ENCODE results near the gene NEFH.
"Not testable (repeated sequence)": the region's sequence is repeated elsewhere in the genome, so short reads cannot be mapped to it uniquely, and the experiment has no call there.

Gene NEFH

GRCh38 chr22:29480512-29481264 is 670 bp downstream of the NEFH start:
- no peaks in the 10 kb centered on the region for H3K9me3 Mint-ChIP-seq
- H3K4me3 Mint-ChIP-seq = peak overlapping the region; percentile 57
- peaks cover 5% of the 10 kb centered on the region for H3K36me3 Mint-ChIP-seq
- H3K4me1 Mint-ChIP-seq = peaks cover 17% of the 10 kb centered on the region
- H3K27ac Mint-ChIP-seq = no peak overlapping the region
- H3K27me3 Mint-ChIP-seq = peaks cover 27% of the 10 kb centered on the region

- Mint-ChIP-seq H3K27ac (no peak overlapping the region), H3K27me3 (peaks cover 27% of the 10 kb centered on the region), H3K9me3 (no peaks in the 10 kb centered on the region), H3K36me3 (peaks cover 5% of the 10 kb centered on the region), H3K4me3 (peak overlapping the region; percentile 57), H3K4me1 (peaks cover 17% of the 10 kb centered on the region)
These were observed 1.4 kb downstream of the NEFH start for GRCh38 chr22:29481265-29482000.

- peaks cover 25% of the 10 kb centered on the region for H3K27me3 Mint-ChIP-seq
- H3K36me3 Mint-ChIP-seq = peaks cover 5% of the 10 kb centered on the region
- no peak overlapping the region for H3K4me3 Mint-ChIP-seq
- no peaks in the 10 kb centered on the region for H3K9me3 Mint-ChIP-seq
- peaks cover 17% of the 10 kb centered on the region for H3K4me1 Mint-ChIP-seq
- no peak overlapping the region for H3K27ac Mint-ChIP-seq
These were observed 2.2 kb downstream of the NEFH start for GRCh38 chr22:29482253-29482652.

- Mint-ChIP-seq H3K4me3 (no peak overlapping the region), H3K9me3 (no peaks in the 10 kb centered on the region), H3K4me1 (peaks cover 17% of the 10 kb centered on the region), H3K36me3 (peaks cover 5% of the 10 kb centered on the region), H3K27ac (no peak overlapping the region), H3K27me3 (peaks cover 23% of the 10 kb centered on the region)
These were observed 2.7 kb downstream of the NEFH start for GRCh38 chr22:29482726-29483125.

GRCh38 chr22:29483254-29483653 is 3.2 kb downstream of the NEFH start:
- no peak overlapping the region for H3K27ac Mint-ChIP-seq
- peaks cover 17% of the 10 kb centered on the region for H3K4me1 Mint-ChIP-seq
- peaks cover 23% of the 10 kb centered on the region for H3K27me3 Mint-ChIP-seq
- peaks cover 5% of the 10 kb centered on the region for H3K36me3 Mint-ChIP-seq
- H3K9me3 Mint-ChIP-seq = no peaks in the 10 kb centered on the region
- no peak overlapping the region for H3K4me3 Mint-ChIP-seq

GRCh38 chr22:29484642-29485041 is 4.6 kb downstream of the NEFH start:
- no peak overlapping the region for H3K27ac Mint-ChIP-seq
- H3K4me1 Mint-ChIP-seq = peaks cover 8% of the 10 kb centered on the region
- no peak overlapping the region for H3K4me3 Mint-ChIP-seq
- H3K9me3 Mint-ChIP-seq = no peaks in the 10 kb centered on the region
- peaks cover 10% of the 10 kb centered on the region for H3K27me3 Mint-ChIP-seq
- peaks cover 3% of the 10 kb centered on the region for H3K36me3 Mint-ChIP-seq

- peaks cover 9% of the 10 kb centered on the region for H3K27me3 Mint-ChIP-seq
These were observed 5.4 kb downstream of the NEFH start for GRCh38 chr22:29485448-29485847.

GRCh38 chr22:29487426-29487986 is 7.5 kb downstream of the NEFH start:
- no peaks in the 10 kb centered on the region for H3K4me1 Mint-ChIP-seq
- H3K36me3 Mint-ChIP-seq = no peaks in the 10 kb centered on the region
- no peaks in the 10 kb centered on the region for H3K27me3 Mint-ChIP-seq
- H3K27ac Mint-ChIP-seq = no peak overlapping the region
- no peaks in the 10 kb centered on the region for H3K9me3 Mint-ChIP-seq
- H3K4me3 Mint-ChIP-seq = no peak overlapping the region

More at GRCh38 chr22:29485448-29485847, 5.4 kb downstream of the NEFH start:
- Mint-ChIP-seq H3K9me3 (no peaks in the 10 kb centered on the region), H3K36me3 (peaks cover 3% of the 10 kb centered on the region), H3K4me3 (no peak overlapping the region), H3K27ac (no peak overlapping the region), H3K4me1 (peaks cover 6% of the 10 kb centered on the region)

- H3K9me3 Mint-ChIP-seq, H3K4me1 Mint-ChIP-seq, H3K27me3 Mint-ChIP-seq, H3K4me3 Mint-ChIP-seq, H3K36me3 Mint-ChIP-seq, H3K27ac Mint-ChIP-seq: not testable (repeated sequence)
These were observed 9.2 kb downstream of the NEFH start for GRCh38 chr22:29489127-29489780.

GRCh38 chr22:29491012-29491411 is 11.0 kb downstream of the NEFH start:
- no peak overlapping the region for H3K27ac Mint-ChIP-seq
- H3K9me3 Mint-ChIP-seq = no peaks in the 10 kb centered on the region
- no peaks in the 10 kb centered on the region for H3K27me3 Mint-ChIP-seq
- H3K36me3 Mint-ChIP-seq = peaks cover 9% of the 10 kb centered on the region
- no peaks in the 10 kb centered on the region for H3K4me1 Mint-ChIP-seq
- H3K4me3 Mint-ChIP-seq = no peak overlapping the region

GRCh38 chr22:29493636-29494035 is 13.6 kb downstream of the NEFH start:
- Mint-ChIP-seq H3K27me3 (no peaks in the 10 kb centered on the region), H3K4me3 (no peak overlapping the region), H3K9me3 (no peaks in the 10 kb centered on the region), H3K27ac (no peak overlapping the region), H3K4me1 (no peaks in the 10 kb centered on the region), H3K36me3 (peaks cover 11% of the 10 kb centered on the region)

- no peaks in the 10 kb centered on the region for H3K9me3 Mint-ChIP-seq
- H3K4me1 Mint-ChIP-seq = no peaks in the 10 kb centered on the region
- no peak overlapping the region for H3K4me3 Mint-ChIP-seq
- H3K36me3 Mint-ChIP-seq = peaks cover 8% of the 10 kb centered on the region
- H3K27ac Mint-ChIP-seq = no peak overlapping the region
- no peaks in the 10 kb centered on the region for H3K27me3 Mint-ChIP-seq
These were observed 19.8 kb downstream of the NEFH start for GRCh38 chr22:29499852-29500251.

- H3K27ac Mint-ChIP-seq = no peak overlapping the region
These were observed 23.9 kb downstream of the NEFH start for GRCh38 chr22:29503811-29504372.

GRCh38 chr22:29509298-29509697 is 29.3 kb downstream of the NEFH start:
- no peaks in the 10 kb centered on the region for H3K27me3 Mint-ChIP-seq
- H3K4me1 Mint-ChIP-seq = no peaks in the 10 kb centered on the region
- H3K27ac Mint-ChIP-seq = peak overlapping the region; percentile 30
- H3K4me3 Mint-ChIP-seq = no peak overlapping the region
- no peaks in the 10 kb centered on the region for H3K9me3 Mint-ChIP-seq
- peaks cover 4% of the 10 kb centered on the region for H3K36me3 Mint-ChIP-seq

More at GRCh38 chr22:29503811-29504372, 23.9 kb downstream of the NEFH start:
- no peaks in the 10 kb centered on the region for H3K9me3 Mint-ChIP-seq
- H3K27me3 Mint-ChIP-seq = no peaks in the 10 kb centered on the region
- H3K4me3 Mint-ChIP-seq = no peak overlapping the region
- peaks cover 3% of the 10 kb centered on the region for H3K36me3 Mint-ChIP-seq
- no peaks in the 10 kb centered on the region for H3K4me1 Mint-ChIP-seq

- Mint-ChIP-seq H3K4me1 (no peaks in the 10 kb centered on the region), H3K9me3 (no peaks in the 10 kb centered on the region), H3K27me3 (no peaks in the 10 kb centered on the region), H3K27ac (peak overlapping the region; percentile 85), H3K4me3 (no peak overlapping the region), H3K36me3 (peaks cover 4% of the 10 kb centered on the region)
These were observed 29.8 kb downstream of the NEFH start for GRCh38 chr22:29509815-29510214.

Measured in activated naive CD4-positive, alpha-beta T cell treated with anti-CD3 and anti-CD28 coated beads, Interleukin-2, amount 50 U/mL, for 24 hours (primary cell).